ENCODE data around the gene CENATAC. TPM values are rescaled to one million over a fixed set of nuclear protein-coding genes. Genes with fewer than 3 reads are reported as not detected.

Gene CENATAC
- polyA plus RNA-seq, 1 donor from 2014 or later, result 70.3 TPM

DNA sequence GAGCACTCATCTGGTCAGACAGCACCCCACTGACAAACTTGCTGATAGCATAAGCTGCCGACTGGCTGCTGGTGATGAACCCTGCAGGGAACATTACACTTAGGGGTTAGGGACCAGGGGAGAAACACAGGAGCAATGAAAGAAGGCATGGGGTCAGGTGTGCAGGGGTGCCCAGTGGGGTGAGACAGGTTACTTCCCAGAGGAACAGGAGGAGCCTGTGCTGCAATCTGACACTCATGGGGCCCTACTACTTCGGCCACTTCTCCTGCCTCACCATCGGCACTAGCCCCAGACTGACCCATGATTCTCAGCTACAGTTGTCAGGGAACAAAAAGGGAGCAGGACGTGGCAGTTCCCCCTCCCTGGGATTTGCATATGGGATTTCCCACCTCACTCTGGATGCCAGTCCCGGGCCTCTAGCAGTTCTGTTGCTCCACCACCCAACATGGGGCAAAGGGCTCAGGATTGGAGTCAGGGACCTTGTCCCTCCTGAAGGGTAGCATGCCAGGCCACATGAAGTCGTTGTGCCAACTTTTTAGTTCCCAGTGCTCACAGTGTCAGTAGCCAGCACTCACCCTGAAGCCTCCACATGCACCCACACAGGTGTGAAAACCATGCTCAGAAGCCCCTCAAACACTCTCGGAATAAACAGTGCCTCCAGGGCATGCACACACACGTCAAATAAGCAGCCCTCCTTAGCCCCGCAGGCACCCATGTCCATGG lies 30.6 kb downstream of the CENATAC start:
- Histone ChIP-seq H2AFZ (ENCODE audit: low read depth, low read length) (no peak overlapping the region), H3K4me3 (ENCODE audit: low read length) (peak overlapping the region; percentile 99), H3F3A (ENCODE audit: insufficient read depth, low read length, poor library complexity, severe bottlenecking) (no peaks in the 10 kb centered on the region), H3K79me2 (replicated peaks; ENCODE audit: insufficient read depth, low read length) (peaks cover 9% of the 10 kb centered on the region), H3K9me3 (ENCODE audit: low read length) (no peaks in the 10 kb centered on the region), H3K4me2 (ENCODE audit: low read length) (no peak overlapping the region), H3K36me3 (ENCODE audit: insufficient read depth, low read length) (no peaks in the 10 kb centered on the region), H4K20me1 (ENCODE audit: insufficient read depth) (no peaks in the 10 kb centered on the region), H3K9me2 (ENCODE audit: insufficient read depth, low read length) (no peaks in the 10 kb centered on the region), H3K27ac (ENCODE audit: low read length) (no peak overlapping the region), H3K9ac (ENCODE audit: low read length) (no peak overlapping the region), H3K27me3 (ENCODE audit: insufficient read depth, low read depth, low read length) (no peaks in the 10 kb centered on the region)
- TF ChIP-seq SMC3 (conservative IDR thresholded peaks at IDR 0.05; ENCODE audit: poor library complexity) (no peak), TAF1 (IDR thresholded peaks at IDR 0.05; ENCODE audit: low read depth) (no peak), EZH2 (IDR thresholded peaks at IDR 0.05; ENCODE audit: borderline replicate concordance, insufficient read depth, low read length, poor library complexity, severe bottlenecking) (no peak), POLR2AphosphoS5 (IDR thresholded peaks at IDR 0.05) (no peak), RAD21 (conservative IDR thresholded peaks at IDR 0.05) (no peak), MXI1 (conservative IDR thresholded peaks at IDR 0.05; ENCODE audit: poor library complexity, severe bottlenecking) (no peak), EP300 (conservative IDR thresholded peaks at IDR 0.05; ENCODE audit: poor library complexity, severe bottlenecking) (no peak)
- TF ChIP-seq, protein P1, sequence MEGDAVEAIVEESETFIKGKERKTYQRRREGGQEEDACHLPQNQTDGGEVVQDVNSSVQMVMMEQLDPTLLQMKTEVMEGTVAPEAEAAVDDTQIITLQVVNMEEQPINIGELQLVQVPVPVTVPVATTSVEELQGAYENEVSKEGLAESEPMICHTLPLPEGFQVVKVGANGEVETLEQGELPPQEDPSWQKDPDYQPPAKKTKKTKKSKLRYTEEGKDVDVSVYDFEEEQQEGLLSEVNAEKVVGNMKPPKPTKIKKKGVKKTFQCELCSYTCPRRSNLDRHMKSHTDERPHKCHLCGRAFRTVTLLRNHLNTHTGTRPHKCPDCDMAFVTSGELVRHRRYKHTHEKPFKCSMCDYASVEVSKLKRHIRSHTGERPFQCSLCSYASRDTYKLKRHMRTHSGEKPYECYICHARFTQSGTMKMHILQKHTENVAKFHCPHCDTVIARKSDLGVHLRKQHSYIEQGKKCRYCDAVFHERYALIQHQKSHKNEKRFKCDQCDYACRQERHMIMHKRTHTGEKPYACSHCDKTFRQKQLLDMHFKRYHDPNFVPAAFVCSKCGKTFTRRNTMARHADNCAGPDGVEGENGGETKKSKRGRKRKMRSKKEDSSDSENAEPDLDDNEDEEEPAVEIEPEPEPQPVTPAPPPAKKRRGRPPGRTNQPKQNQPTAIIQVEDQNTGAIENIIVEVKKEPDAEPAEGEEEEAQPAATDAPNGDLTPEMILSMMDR (IDR thresholded peaks at IDR 0.05; ENCODE audit: poor library complexity, severe bottlenecking), result no peak
- TF ChIP-seq, protein P2, sequence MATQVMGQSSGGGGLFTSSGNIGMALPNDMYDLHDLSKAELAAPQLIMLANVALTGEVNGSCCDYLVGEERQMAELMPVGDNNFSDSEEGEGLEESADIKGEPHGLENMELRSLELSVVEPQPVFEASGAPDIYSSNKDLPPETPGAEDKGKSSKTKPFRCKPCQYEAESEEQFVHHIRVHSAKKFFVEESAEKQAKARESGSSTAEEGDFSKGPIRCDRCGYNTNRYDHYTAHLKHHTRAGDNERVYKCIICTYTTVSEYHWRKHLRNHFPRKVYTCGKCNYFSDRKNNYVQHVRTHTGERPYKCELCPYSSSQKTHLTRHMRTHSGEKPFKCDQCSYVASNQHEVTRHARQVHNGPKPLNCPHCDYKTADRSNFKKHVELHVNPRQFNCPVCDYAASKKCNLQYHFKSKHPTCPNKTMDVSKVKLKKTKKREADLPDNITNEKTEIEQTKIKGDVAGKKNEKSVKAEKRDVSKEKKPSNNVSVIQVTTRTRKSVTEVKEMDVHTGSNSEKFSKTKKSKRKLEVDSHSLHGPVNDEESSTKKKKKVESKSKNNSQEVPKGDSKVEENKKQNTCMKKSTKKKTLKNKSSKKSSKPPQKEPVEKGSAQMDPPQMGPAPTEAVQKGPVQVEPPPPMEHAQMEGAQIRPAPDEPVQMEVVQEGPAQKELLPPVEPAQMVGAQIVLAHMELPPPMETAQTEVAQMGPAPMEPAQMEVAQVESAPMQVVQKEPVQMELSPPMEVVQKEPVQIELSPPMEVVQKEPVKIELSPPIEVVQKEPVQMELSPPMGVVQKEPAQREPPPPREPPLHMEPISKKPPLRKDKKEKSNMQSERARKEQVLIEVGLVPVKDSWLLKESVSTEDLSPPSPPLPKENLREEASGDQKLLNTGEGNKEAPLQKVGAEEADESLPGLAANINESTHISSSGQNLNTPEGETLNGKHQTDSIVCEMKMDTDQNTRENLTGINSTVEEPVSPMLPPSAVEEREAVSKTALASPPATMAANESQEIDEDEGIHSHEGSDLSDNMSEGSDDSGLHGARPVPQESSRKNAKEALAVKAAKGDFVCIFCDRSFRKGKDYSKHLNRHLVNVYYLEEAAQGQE (IDR thresholded peaks at IDR 0.05; ENCODE audit: borderline replicate concordance), result no peak

GRCh38 chr11:119029069-119029339 lies 31.1 kb downstream of the CENATAC start:
- Histone ChIP-seq H3K27me3 (ENCODE audit: insufficient read depth, low read depth, low read length) (no peaks in the 10 kb centered on the region), H2AFZ (ENCODE audit: low read depth, low read length) (no peak overlapping the region), H3K27ac (ENCODE audit: low read length) (no peak overlapping the region), H3K4me3 (ENCODE audit: low read length) (peak overlapping the region; percentile 99), H4K20me1 (ENCODE audit: insufficient read depth) (no peaks in the 10 kb centered on the region), H3K9me3 (ENCODE audit: low read length) (no peaks in the 10 kb centered on the region), H3F3A (ENCODE audit: insufficient read depth, low read length, poor library complexity, severe bottlenecking) (no peaks in the 10 kb centered on the region), H3K36me3 (ENCODE audit: insufficient read depth, low read length) (no peaks in the 10 kb centered on the region), H3K4me2 (ENCODE audit: low read length) (peak overlapping the region; percentile 97), H3K9me2 (ENCODE audit: insufficient read depth, low read length) (no peaks in the 10 kb centered on the region), H3K9ac (ENCODE audit: low read length) (no peak overlapping the region), H3K79me2 (replicated peaks; ENCODE audit: insufficient read depth, low read length) (peaks cover 9% of the 10 kb centered on the region)
- TF ChIP-seq, protein P1 (IDR thresholded peaks at IDR 0.05; ENCODE audit: poor library complexity, severe bottlenecking), result no peak
- TF ChIP-seq EP300 (conservative IDR thresholded peaks at IDR 0.05; ENCODE audit: poor library complexity, severe bottlenecking) (no peak), SMC3 (conservative IDR thresholded peaks at IDR 0.05; ENCODE audit: poor library complexity) (no peak), EZH2 (IDR thresholded peaks at IDR 0.05; ENCODE audit: borderline replicate concordance, insufficient read depth, low read length, poor library complexity, severe bottlenecking) (no peak), RAD21 (conservative IDR thresholded peaks at IDR 0.05) (no peak), TAF1 (IDR thresholded peaks at IDR 0.05; ENCODE audit: low read depth) (no peak), POLR2AphosphoS5 (IDR thresholded peaks at IDR 0.05) (no peak), MXI1 (conservative IDR thresholded peaks at IDR 0.05; ENCODE audit: poor library complexity, severe bottlenecking) (no peak)
- TF ChIP-seq, protein P2 (IDR thresholded peaks at IDR 0.05; ENCODE audit: borderline replicate concordance), result no peak

Data from neural cell (in vitro differentiated cells).